Peyer's patch (tissue), 4 donors: ENCODE measurements around the gene SLC34A1. TPM values are rescaled to one million over a fixed set of nuclear protein-coding genes. Genes with fewer than 3 reads are reported as not detected.

ENCODE experiments used
- DNase-seq, 3 donors: peaks; one replicate each; pipeline ENCODE4 v3.0.0-alpha.2; 2017 to 2019
- H3K27ac ChIP-seq, 4 donors: fragments of 200-600 bp; sonication (generic); one replicate each; pipeline ENCODE4 v1.5.1; 2016 to 2019
- H3K27me3 ChIP-seq, 2 donors: fragments of 200-600 bp; sonication (generic); one replicate each; pipeline ENCODE4 v1.5.1; 2019
- H3K36me3 ChIP-seq, 3 donors: fragments of 200-600 bp; sonication (generic); one replicate each; pipeline ENCODE4 v1.5.1; 2016 to 2019
- H3K4me1 ChIP-seq, 4 donors: fragments of 200-600 bp; sonication (generic); one replicate each; pipeline ENCODE4 v1.5.1; 2016 to 2019
- H3K4me3 ChIP-seq, 4 donors: fragments of 200-600 bp; sonication (generic); 1 replicate in 3 of 4; 2 replicates in 1 of 4; pipeline ENCODE4 v1.5.1; 2016 to 2019; ENCODE audit warnings: mild to moderate bottlenecking in 1 of 4
- H3K9me3 ChIP-seq, 4 donors: fragments of 200-600 bp; sonication (generic); one replicate each; pipeline ENCODE4 v1.5.1; 2016 to 2019; ENCODE audit warnings: mild to moderate bottlenecking in 1 of 4
- CTCF ChIP-seq, 6 experiments: fragments of 450-650 bp in 4 of 6; fragments of 200-600 bp in 2 of 6; sonication (generic) in 1 of 6; IDR thresholded peaks; one replicate each; pipeline ENCODE4 v1.5.1; 2017 to 2019; ENCODE audit warnings: antibody characterized with exemption in 6 of 6, mild to moderate bottlenecking in 3 of 6, moderate library complexity in 1 of 6
- POLR2A ChIP-seq, 2 donors: fragments of 450-650 bp; IDR thresholded peaks; one replicate each; pipeline ENCODE4 v1.5.1; 2017; ENCODE audit warnings: antibody characterized with exemption in 2 of 2, mild to moderate bottlenecking in 2 of 2, moderate library complexity in 2 of 2
- total RNA-seq, 4 donors: library from RNA; depleted of rRNA; stranded (reverse); fragments of >200 nt; gene quantifications; one replicate each; pipeline ENCODE4 v1.1.0, GENCODE V29; 2016

The SLC34A1 gene
- total RNA-seq, 4 donors from 2014 or later, result 0.35 TPM; not detected in 3

GRCh38 chr5:177355162-177355867 lies 28.9 kb upstream of the SLC34A1 start:
- TF ChIP-seq POLR2A (IDR thresholded peaks at IDR 0.05) (no peak), CTCF (IDR thresholded peaks at IDR 0.05) (no peak)
- peaks cover 0 to 37% (median 16%) of the 10 kb centered on the region in 4 donors for H3K4me1 ChIP-seq
- H3K4me3 ChIP-seq, result no peak overlapping the region
- DNase-seq, result no peak
- no peaks in the 10 kb centered on the region for H3K36me3 ChIP-seq
- H3K27me3 ChIP-seq, result no peaks in the 10 kb centered on the region
- H3K27ac ChIP-seq, result no peak overlapping the region
- no peaks in the 10 kb centered on the region for H3K9me3 ChIP-seq

GRCh38 chr5:177355868-177356168 lies 28.4 kb upstream of the SLC34A1 start:
- H3K27ac ChIP-seq, result no peak overlapping the region
- H3K9me3 ChIP-seq, result no peaks in the 10 kb centered on the region
- no peak for DNase-seq
- no peaks in the 10 kb centered on the region for H3K36me3 ChIP-seq
- H3K27me3 ChIP-seq, result no peaks in the 10 kb centered on the region
- TF ChIP-seq POLR2A (IDR thresholded peaks at IDR 0.05) (no peak), CTCF (IDR thresholded peaks at IDR 0.05) (no peak)
- no peak overlapping the region for H3K4me3 ChIP-seq
- peaks cover 0 to 32% (median 11%) of the 10 kb centered on the region in 4 donors for H3K4me1 ChIP-seq

- TF ChIP-seq POLR2A (IDR thresholded peaks at IDR 0.05), result no peak
- no peak for TF ChIP-seq CTCF (IDR thresholded peaks at IDR 0.05)
- Histone ChIP-seq H3K36me3 (no peaks in the 10 kb centered on the region), H3K27ac (peak overlapping the region in 2 of 4 donors; percentile 73 to 95), H3K9me3 (no peaks in the 10 kb centered on the region), H3K4me1 (peaks cover 0 to 32% (median 17%) of the 10 kb centered on the region in 4 donors), H3K27me3 (no peaks in the 10 kb centered on the region), H3K4me3 (no peak overlapping the region)
- DNase-seq, result no peak
These were observed 27.5 kb upstream of the SLC34A1 start for GRCh38 chr5:177356746-177357145.

- Histone ChIP-seq H3K27ac (peak overlapping the region; percentile 51 to 95 (median 64)), H3K27me3 (no peaks in the 10 kb centered on the region), H3K4me3 (peak overlapping the region in 2 of 4 donors; percentile 53 to 78), H3K9me3 (no peaks in the 10 kb centered on the region), H3K4me1 (peaks cover 0 to 35% (median 21%) of the 10 kb centered on the region in 4 donors), H3K36me3 (no peaks in the 10 kb centered on the region)
- TF ChIP-seq POLR2A (IDR thresholded peaks at IDR 0.05) (no peak), CTCF (IDR thresholded peaks at IDR 0.05) (no peak)
- no peak for DNase-seq
These were observed 27.1 kb upstream of the SLC34A1 start for GRCh38 chr5:177357146-177357458.

- H3K4me1 ChIP-seq, result peaks cover 0 to 41% (median 27%) of the 10 kb centered on the region in 4 donors
- peak within 1 kb of the TSS; percentile 53 to 78 (median 62) for H3K4me3 ChIP-seq
- no peaks in the 10 kb centered on the region for H3K9me3 ChIP-seq
- TF ChIP-seq POLR2A (IDR thresholded peaks at IDR 0.05), result peak in 1 of 2 donors; percentile 24
- TF ChIP-seq CTCF (IDR thresholded peaks at IDR 0.05), result no peak
- peak within 1 kb of the TSS; percentile 51 to 95 (median 64) for H3K27ac ChIP-seq
- H3K36me3 ChIP-seq, result no peaks in the 10 kb centered on the region
- no peaks in the 10 kb centered on the region for H3K27me3 ChIP-seq
- DNase-seq, result peak in 2 of 3 donors; percentile 73 to 82
These were observed 26.5 kb upstream of the SLC34A1 start, which contains the start of gene RGS14 for GRCh38 chr5:177357459-177358351. Gene RGS14, plus strand, starts transcription at chr5:177357924. Its CDS starts 101 bp downstream, at chr5:177358025.
